GM12873 (cell line): ENCODE data around the gene TBK1.

Experiments
- CTCF ChIP-seq: IDR thresholded peaks from 2 replicates; pipeline ENCODE4 v1.5.1; 2012; ENCODE audit warnings: low read depth, mild to moderate bottlenecking, moderate library complexity, low read length, control low read depth; ENCODE audit not compliant: insufficient read depth; ENCODE audit errors: missing control alignments

Gene TBK1

GRCh38 chr12:64452559-64453329 is 824 bp downstream of the TBK1 start:
- no peak for TF ChIP-seq CTCF

GRCh38 chr12:64455506-64455905 is 3.6 kb downstream of the TBK1 start:
- no peak for TF ChIP-seq CTCF

- TF ChIP-seq CTCF: no peak
Measured at GRCh38 chr12:64456119-64456518, 4.2 kb downstream of the TBK1 start.

- TF ChIP-seq CTCF: no peak
Measured at GRCh38 chr12:64457032-64457431, 5.1 kb downstream of the TBK1 start.

- no peak for TF ChIP-seq CTCF
Measured at GRCh38 chr12:64457466-64457865, 5.5 kb downstream of the TBK1 start.

GRCh38 chr12:64457923-64458322 is 6.0 kb downstream of the TBK1 start:
- no peak for TF ChIP-seq CTCF

- no peak for TF ChIP-seq CTCF
Measured at GRCh38 chr12:64459394-64459891, 7.5 kb downstream of the TBK1 start.
